A673 (cell line): Measurements from ENCODE around the gene MGLL. TPM values are rescaled to one million over a fixed set of nuclear protein-coding genes. Genes with fewer than 3 reads are reported as not detected.

Source experiments
- BruUV-seq: library from RNA; stranded (reverse); fragments of 400-500 nt; replicated peaks from 2 replicates; lab custom pipeline; 2021; lab: Mats Ljungman, UMichigan
- CTCF ChIA-PET: fragments of 300-600 bp; sonication (Branson Sonifier 250); formaldehyde crosslinking; loops from one replicate; lab custom pipeline; 2022; ENCODE audit warnings: antibody characterized with exemption; lab: Charles Lee
- POLR2A ChIA-PET: fragments of 300-600 bp; sonication (Branson Sonifier 250); formaldehyde crosslinking; loops from one replicate; lab custom pipeline; 2022; ENCODE audit warnings: antibody characterized with exemption; ENCODE audit not compliant: low non-redundant PET; lab: Charles Lee
- DNase-seq: peaks from one replicate; pipeline ENCODE4 v3.0.0-alpha.2; 2015; ENCODE audit warnings: low spot score
- H3K27ac ChIP-seq: fragments of 200-600 bp; sonication (generic); 2 replicates; pipeline ENCODE4 v1.5.1; 2016; ENCODE audit warnings: mixed run types, low read depth, mild to moderate bottlenecking, mixed read lengths, antibody characterized with exemption, low read length; ENCODE audit not compliant: poor library complexity, severe bottlenecking
- H3K27me3 ChIP-seq: fragments of 200-600 bp; sonication (generic); replicated peaks from 2 replicates; pipeline ENCODE4 v1.6.1; 2017; ENCODE audit warnings: mixed run types, low read depth, mild to moderate bottlenecking, mixed read lengths, antibody characterized with exemption, low read length; ENCODE audit not compliant: insufficient read depth, poor library complexity
- H3K36me3 ChIP-seq: fragments of 200-600 bp; sonication (generic); 2 replicates; pipeline ENCODE4 v1.6.1; 2016; ENCODE audit warnings: mixed run types, mild to moderate bottlenecking, mixed read lengths, antibody characterized with exemption, low read length; ENCODE audit not compliant: insufficient read depth, poor library complexity, severe bottlenecking
- H3K4me1 ChIP-seq: fragments of 200-600 bp; sonication (generic); 2 replicates; pipeline ENCODE4 v1.6.1; 2017; ENCODE audit warnings: mixed run types, mild to moderate bottlenecking, mixed read lengths, antibody characterized with exemption, low read length; ENCODE audit not compliant: insufficient read depth, poor library complexity, severe bottlenecking
- H3K4me3 ChIP-seq: fragments of 200-600 bp; sonication (generic); 2 replicates; pipeline ENCODE4 v1.5.1; 2016; ENCODE audit warnings: low read depth, mixed run types, mild to moderate bottlenecking, mixed read lengths, low read length; ENCODE audit not compliant: poor library complexity, severe bottlenecking
- H3K9me3 ChIP-seq: fragments of 200-600 bp; sonication (generic); 2 replicates; pipeline ENCODE4 v1.6.1; 2016; ENCODE audit warnings: mixed run types, low read depth, mild to moderate bottlenecking, mixed read lengths, antibody characterized with exemption, low read length; ENCODE audit not compliant: poor library complexity, severe bottlenecking
- CTCF ChIP-seq: fragments of 300-800, 200-600 bp; sonication (generic); conservative IDR thresholded peaks from 2 replicates; pipeline ENCODE4 v1.5.1; 2017; ENCODE audit warnings: low read depth, mild to moderate bottlenecking, antibody characterized with exemption, low read length, moderate library complexity, mixed read lengths
- EZH2 ChIP-seq: fragments of 200-600 bp; sonication (generic); IDR thresholded peaks from 2 replicates; pipeline ENCODE4 v1.6.1; 2017; ENCODE audit warnings: borderline replicate concordance, low read depth, mild to moderate bottlenecking, mixed read lengths, antibody characterized with exemption, low read length; ENCODE audit not compliant: poor library complexity, severe bottlenecking
- intact Hi-C: fragments of 100-400 bp; cut with micrococcal nuclease; formaldehyde crosslinking; loops from one replicate; pipeline ENCODE4 v1.10.0; 2022; ENCODE audit not compliant: unreplicated experiment
- total RNA-seq: library from RNA; stranded (reverse); gene quantifications from 2 replicates; pipeline ENCODE4 v1.2.3, GENCODE V29; 2021

MGLL gene
- total RNA-seq, 1 experiment from 2014 or later: 0.39 TPM

DNA sequence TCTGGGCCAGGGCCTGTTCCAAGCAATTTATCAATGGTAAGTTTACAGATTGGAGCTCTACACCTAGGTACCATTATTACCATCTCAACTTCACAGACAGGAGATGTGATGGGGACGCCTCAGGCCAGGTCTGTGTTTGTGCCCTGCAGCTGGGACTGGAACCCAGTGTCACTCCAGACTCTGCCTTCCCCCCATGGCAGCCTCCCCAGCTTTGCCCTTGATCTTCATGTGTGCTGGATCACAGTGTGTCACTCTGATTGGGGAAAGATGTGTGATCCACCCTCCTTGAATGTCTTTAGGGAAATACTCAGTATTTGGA, 59.6 kb downstream of the MGLL start:
- Histone ChIP-seq H3K9me3 (peaks cover 1% of the 10 kb centered on the region), H3K4me1 (peaks cover 9% of the 10 kb centered on the region), H3K27me3 (no peaks in the 10 kb centered on the region), H3K36me3 (no peaks in the 10 kb centered on the region), H3K27ac (no peak overlapping the region), H3K4me3 (no peak overlapping the region)
- DNase-seq: no peak
- POLR2A ChIA-PET: no interaction called here
- CTCF ChIA-PET: no interaction called here
- no TSS peak for BruUV-seq
- TF ChIP-seq EZH2 (no peak), CTCF (no peak)
- intact Hi-C loops: no loop called here

GRCh38 chr3:127762077-127762786, 60.1 kb downstream of the MGLL start:
- H3K27ac ChIP-seq: no peak overlapping the region
- CTCF ChIA-PET: no interaction called here
- POLR2A ChIA-PET: no interaction called here
- no peaks in the 10 kb centered on the region for H3K36me3 ChIP-seq
- no peak overlapping the region for H3K4me3 ChIP-seq
- no TSS peak for BruUV-seq
- DNase-seq: no peak
- intact Hi-C loops: no loop called here
- peaks cover 9% of the 10 kb centered on the region for H3K4me1 ChIP-seq
- H3K9me3 ChIP-seq: no peaks in the 10 kb centered on the region
- no peak for TF ChIP-seq EZH2
- no peak for TF ChIP-seq CTCF
- no peaks in the 10 kb centered on the region for H3K27me3 ChIP-seq

GRCh38 chr3:127761441-127761801, 60.9 kb downstream of the MGLL start:
- POLR2A ChIA-PET: no interaction called here
- TF ChIP-seq EZH2 (no peak), CTCF (no peak)
- no TSS peak for BruUV-seq
- Histone ChIP-seq H3K27me3 (no peaks in the 10 kb centered on the region), H3K4me3 (no peak overlapping the region), H3K27ac (no peak overlapping the region), H3K9me3 (no peaks in the 10 kb centered on the region), H3K4me1 (peaks cover 9% of the 10 kb centered on the region), H3K36me3 (no peaks in the 10 kb centered on the region)
- intact Hi-C loops: no loop called here
- no peak for DNase-seq
- CTCF ChIA-PET: no interaction called here
